ENCODE measurements around the gene SURF1.

The SURF1 gene

DNA sequence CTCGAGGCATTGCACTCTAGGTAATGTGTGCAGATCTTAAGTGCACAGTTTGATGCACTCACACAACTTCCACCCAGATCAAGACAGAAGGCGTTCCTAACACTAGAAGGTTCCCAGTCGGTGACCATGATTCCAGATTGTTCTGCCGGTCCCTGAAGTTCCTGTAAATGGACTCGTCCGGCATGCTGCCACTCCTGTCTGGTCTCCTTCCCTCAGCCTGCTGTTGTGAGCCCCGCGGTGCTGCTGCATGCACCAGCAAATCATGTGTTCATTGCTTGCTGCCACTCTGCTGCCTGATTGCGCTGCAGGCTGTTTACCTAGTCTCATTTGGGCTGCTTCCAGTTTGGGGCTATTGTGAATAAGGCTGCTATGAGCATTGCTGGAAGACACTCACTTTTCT lies 31.4 kb upstream of the SURF1 start:
- DNase-seq (ENCODE audit: low read depth) = no peak
- H3K4me3 ChIP-seq (ENCODE audit: low read depth, low read length) = no peak overlapping the region
- TF ChIP-seq, protein P1, sequence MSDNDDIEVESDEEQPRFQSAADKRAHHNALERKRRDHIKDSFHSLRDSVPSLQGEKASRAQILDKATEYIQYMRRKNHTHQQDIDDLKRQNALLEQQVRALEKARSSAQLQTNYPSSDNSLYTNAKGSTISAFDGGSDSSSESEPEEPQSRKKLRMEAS (IDR thresholded peaks at IDR 0.05; ENCODE audit: low read depth, low read length) = no peak
- TF ChIP-seq MYC (IDR thresholded peaks at IDR 0.05; ENCODE audit: low read depth, low read length) (no peak), POLR2A (IDR thresholded peaks at IDR 0.05; ENCODE audit: extremely low read depth, insufficient read length) (no peak)
- TF ChIP-seq, protein P2, sequence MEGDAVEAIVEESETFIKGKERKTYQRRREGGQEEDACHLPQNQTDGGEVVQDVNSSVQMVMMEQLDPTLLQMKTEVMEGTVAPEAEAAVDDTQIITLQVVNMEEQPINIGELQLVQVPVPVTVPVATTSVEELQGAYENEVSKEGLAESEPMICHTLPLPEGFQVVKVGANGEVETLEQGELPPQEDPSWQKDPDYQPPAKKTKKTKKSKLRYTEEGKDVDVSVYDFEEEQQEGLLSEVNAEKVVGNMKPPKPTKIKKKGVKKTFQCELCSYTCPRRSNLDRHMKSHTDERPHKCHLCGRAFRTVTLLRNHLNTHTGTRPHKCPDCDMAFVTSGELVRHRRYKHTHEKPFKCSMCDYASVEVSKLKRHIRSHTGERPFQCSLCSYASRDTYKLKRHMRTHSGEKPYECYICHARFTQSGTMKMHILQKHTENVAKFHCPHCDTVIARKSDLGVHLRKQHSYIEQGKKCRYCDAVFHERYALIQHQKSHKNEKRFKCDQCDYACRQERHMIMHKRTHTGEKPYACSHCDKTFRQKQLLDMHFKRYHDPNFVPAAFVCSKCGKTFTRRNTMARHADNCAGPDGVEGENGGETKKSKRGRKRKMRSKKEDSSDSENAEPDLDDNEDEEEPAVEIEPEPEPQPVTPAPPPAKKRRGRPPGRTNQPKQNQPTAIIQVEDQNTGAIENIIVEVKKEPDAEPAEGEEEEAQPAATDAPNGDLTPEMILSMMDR (IDR thresholded peaks at IDR 0.05; ENCODE audit: low read depth, low read length) = no peak

DNA sequence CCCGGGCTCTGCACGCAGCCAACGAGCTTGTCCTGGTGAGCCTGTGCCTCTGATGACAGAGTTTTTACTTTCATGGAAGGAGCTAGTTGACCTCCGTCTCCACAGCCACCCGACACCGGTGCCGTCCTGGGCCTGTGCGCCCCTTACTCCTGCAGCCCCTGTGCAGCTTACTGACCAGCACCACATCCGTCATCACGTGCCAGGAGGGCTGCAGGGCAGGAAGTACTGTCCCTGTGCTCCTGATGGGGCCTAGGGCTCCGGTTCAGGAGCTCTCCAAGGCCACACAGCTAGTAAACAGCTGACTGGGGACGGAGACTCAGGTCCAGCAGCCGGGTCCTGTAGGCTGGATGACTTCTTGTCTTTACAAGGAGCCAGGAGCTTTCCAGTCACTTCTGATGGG lies 30.1 kb upstream of the SURF1 start:
- DNase-seq (ENCODE audit: low read depth) = no peak
- H3K4me3 ChIP-seq (ENCODE audit: low read depth, low read length) = no peak overlapping the region
- TF ChIP-seq MYC (IDR thresholded peaks at IDR 0.05; ENCODE audit: low read depth, low read length) (no peak), POLR2A (IDR thresholded peaks at IDR 0.05; ENCODE audit: extremely low read depth, insufficient read length) (no peak)
- TF ChIP-seq, protein P2 (IDR thresholded peaks at IDR 0.05; ENCODE audit: low read depth, low read length) = no peak
- TF ChIP-seq, protein P1 (IDR thresholded peaks at IDR 0.05; ENCODE audit: low read depth, low read length) = no peak

DNA sequence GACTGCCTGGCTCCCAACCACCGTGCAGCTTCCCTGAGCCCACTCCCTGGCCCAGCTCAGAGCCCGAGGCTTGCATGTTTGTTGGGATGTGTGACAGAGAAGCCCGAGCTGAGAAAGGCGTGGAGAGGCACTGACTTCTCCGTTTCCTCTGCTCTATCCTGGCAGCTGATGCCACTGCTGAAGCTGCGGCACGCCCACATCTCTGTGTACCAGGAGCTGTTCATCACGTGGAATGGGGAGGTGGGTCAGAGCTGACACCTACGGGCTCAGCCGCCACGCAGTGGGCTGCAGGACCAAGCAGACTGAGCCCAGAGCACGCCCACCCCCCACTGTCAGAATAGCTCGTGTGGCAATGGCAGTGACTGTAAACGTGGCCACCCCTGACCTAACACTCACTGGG lies 29.2 kb upstream of the SURF1 start:
- DNase-seq (ENCODE audit: low read depth) = no peak
- no peak for TF ChIP-seq MYC (IDR thresholded peaks at IDR 0.05; ENCODE audit: low read depth, low read length)
- no peak for TF ChIP-seq POLR2A (IDR thresholded peaks at IDR 0.05; ENCODE audit: extremely low read depth, insufficient read length)
- TF ChIP-seq, protein P1 (IDR thresholded peaks at IDR 0.05; ENCODE audit: low read depth, low read length) = no peak
- TF ChIP-seq, protein P2 (IDR thresholded peaks at IDR 0.05; ENCODE audit: low read depth, low read length) = no peak
- H3K4me3 ChIP-seq (ENCODE audit: low read depth, low read length) = no peak overlapping the region

DNA sequence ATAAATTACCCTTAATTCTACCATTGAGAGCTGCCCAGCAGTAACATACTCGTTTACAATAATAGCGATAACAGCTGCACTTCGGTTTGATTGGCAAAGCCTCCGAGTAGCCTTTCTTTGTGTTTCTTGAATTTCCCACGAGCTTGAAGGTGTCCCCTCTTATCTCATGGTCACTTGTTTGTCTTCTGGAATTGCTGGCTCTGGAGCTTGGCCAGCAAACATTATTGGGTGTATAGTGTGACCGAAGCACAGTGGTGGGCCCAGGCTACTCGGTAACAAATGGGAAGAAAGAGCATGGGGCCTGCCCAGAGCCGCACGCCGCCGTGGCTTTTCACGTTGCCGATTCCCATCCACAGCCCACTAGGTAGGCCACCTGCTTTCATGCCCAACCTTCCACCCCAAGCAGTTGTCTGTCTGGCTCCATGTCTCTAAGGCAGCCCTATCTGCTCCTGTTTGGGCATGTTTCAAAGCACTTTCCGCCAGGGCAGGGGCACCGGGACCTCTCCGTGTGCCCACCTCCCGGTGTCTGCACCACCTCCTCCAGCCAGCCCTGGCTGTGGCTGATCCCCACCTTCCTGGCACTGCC lies 28.5 kb upstream of the SURF1 start:
- TF ChIP-seq, protein P2 (IDR thresholded peaks at IDR 0.05; ENCODE audit: low read depth, low read length) = no peak
- TF ChIP-seq, protein P1 (IDR thresholded peaks at IDR 0.05; ENCODE audit: low read depth, low read length) = no peak
- no peak for TF ChIP-seq POLR2A (IDR thresholded peaks at IDR 0.05; ENCODE audit: extremely low read depth, insufficient read length)
- no peak for TF ChIP-seq MYC (IDR thresholded peaks at IDR 0.05; ENCODE audit: low read depth, low read length)
- H3K4me3 ChIP-seq (ENCODE audit: low read depth, low read length) = no peak overlapping the region
- DNase-seq (ENCODE audit: low read depth) = no peak

DNA sequence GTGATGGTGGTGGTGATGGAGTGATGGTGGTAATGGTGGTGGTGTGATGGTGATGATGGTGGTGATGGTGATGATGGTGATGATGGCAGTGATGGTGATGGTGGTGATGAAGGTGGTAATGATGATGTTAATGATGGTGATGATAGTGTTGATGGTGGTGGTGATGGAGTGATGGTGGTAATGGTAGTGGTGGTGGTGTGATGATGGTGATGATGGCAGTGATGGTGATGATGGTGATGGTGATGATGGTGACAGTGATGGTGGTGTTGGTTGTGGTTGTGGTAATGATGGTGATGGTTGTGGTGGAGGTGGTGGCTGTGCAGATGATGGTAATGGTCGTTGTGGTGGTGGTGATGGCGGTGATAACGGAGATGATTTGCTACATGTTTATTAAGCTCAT lies 27.2 kb upstream of the SURF1 start:
- TF ChIP-seq, protein P2 (IDR thresholded peaks at IDR 0.05; ENCODE audit: low read depth, low read length) = no peak
- TF ChIP-seq MYC (IDR thresholded peaks at IDR 0.05; ENCODE audit: low read depth, low read length) (no peak), POLR2A (IDR thresholded peaks at IDR 0.05; ENCODE audit: extremely low read depth, insufficient read length) (no peak)
- TF ChIP-seq, protein P1 (IDR thresholded peaks at IDR 0.05; ENCODE audit: low read depth, low read length) = no peak
- no peak overlapping the region for H3K4me3 ChIP-seq (ENCODE audit: low read depth, low read length)
- no peak for DNase-seq (ENCODE audit: low read depth)

All from NB4 (cell line).